HL-60 (cell line): ENCODE data around the gene HOOK2.

ENCODE experiments used
- DNase-seq, 2 experiments: peaks; one replicate each; pipeline ENCODE4 v3.0.0-alpha.2; 2010 to 2020; ENCODE audit warnings: low read depth in 1 of 2, low spot score in 1 of 2
- H3K27ac ChIP-seq: fragments of 250-450 bp; sonication (Bioruptor Pico); replicated peaks from 2 replicates; pipeline ENCODE4 v1.5.1; 2020; ENCODE audit warnings: mild to moderate bottlenecking, moderate library complexity
- H3K27me3 ChIP-seq: fragments of 250-450 bp; sonication (Bioruptor Pico); 2 replicates; pipeline ENCODE4 v1.5.1; 2021; ENCODE audit warnings: mild to moderate bottlenecking, moderate library complexity; ENCODE audit not compliant: insufficient read depth, poor library complexity, severe bottlenecking
- H3K4me3 ChIP-seq: replicated peaks from 2 replicates; pipeline ENCODE4 v1.5.1; 2011; ENCODE audit warnings: mild to moderate bottlenecking, control low read depth, low read length; ENCODE audit not compliant: insufficient read depth
- GABPA ChIP-seq: IDR thresholded peaks from 2 replicates; pipeline ENCODE4 v1.6.1; 2012; ENCODE audit warnings: low read depth
- POLR2AphosphoS5 ChIP-seq: IDR thresholded peaks from 2 replicates; pipeline ENCODE4 v1.6.1; 2012; ENCODE audit warnings: low read depth
- SPI1 ChIP-seq: IDR thresholded peaks from 2 replicates; pipeline ENCODE4 v1.6.1; 2012; ENCODE audit warnings: low read depth, mild to moderate bottlenecking, borderline replicate concordance
- TF ChIP-seq, protein P1 (sequence below): IDR thresholded peaks from 2 replicates; pipeline ENCODE4 v1.6.1; 2012; ENCODE audit warnings: low read depth; ENCODE audit not compliant: insufficient replicate concordance
- TF ChIP-seq, protein P2 (sequence below): IDR thresholded peaks from one replicate; pipeline ENCODE4 v1.5.1; 2011; ENCODE audit warnings: low read length, control low read depth, inconsistent platforms; ENCODE audit not compliant: insufficient read depth

HOOK2 gene

DNA sequence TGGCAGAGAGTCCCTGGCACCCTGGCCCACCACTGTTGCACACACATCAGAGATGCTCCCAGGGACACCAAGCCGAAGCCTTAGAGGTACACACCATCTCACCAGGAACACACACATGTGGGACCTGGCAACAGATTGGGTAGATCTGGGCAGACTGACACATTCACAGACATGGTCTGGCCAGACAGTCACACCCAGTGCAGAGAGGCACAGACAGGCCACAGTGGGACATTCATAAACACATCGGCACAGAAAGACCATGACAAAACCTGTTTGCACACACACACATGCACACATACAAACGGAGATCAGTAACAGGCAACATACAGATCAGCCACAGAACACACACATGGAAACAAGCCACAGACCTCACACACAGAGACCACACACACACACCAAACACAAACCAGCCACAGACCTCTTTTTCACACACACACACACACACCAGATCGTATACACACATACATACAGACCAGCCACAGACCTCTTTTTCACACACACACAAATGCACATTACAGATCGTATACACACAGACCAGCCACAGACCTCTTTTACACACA, 9.6 kb upstream of the HOOK2 start:
- no peak for TF ChIP-seq GABPA
- peak; percentile 9; the same call in 1 of the 2 replicates for TF ChIP-seq POLR2AphosphoS5
- no peaks in the 10 kb centered on the region for H3K27me3 ChIP-seq
- peak overlapping the region; percentile 95 for H3K27ac ChIP-seq
- no peak overlapping the region for H3K4me3 ChIP-seq
- DNase-seq, result peak in 1 of 2 experiments; percentile 49

DNA sequence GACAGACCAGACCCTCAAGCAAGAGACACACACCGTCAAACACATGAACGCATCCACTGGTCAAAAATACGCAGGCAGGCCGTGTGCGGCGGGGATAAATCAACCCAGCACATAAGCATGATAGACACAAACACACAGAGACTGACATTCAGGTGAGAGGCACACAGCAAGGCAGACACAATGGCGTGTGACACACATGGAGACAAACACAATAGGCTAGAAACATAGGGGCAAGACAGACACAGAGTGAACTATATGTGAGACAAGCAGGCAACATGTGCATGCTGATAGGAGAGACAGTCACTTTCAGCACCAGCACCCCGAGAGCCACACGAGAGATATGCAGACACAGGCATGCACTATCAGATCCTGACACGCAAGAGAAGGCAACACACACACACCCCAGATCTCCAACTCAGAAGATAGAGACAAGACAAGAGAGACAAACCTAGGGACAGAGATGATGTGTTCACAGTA, 9.1 kb upstream of the HOOK2 start:
- Histone ChIP-seq H3K27ac (peak overlapping the region; percentile 95), H3K27me3 (no peaks in the 10 kb centered on the region), H3K4me3 (no peak overlapping the region)
- TF ChIP-seq GABPA, result no peak
- TF ChIP-seq, protein P1, sequence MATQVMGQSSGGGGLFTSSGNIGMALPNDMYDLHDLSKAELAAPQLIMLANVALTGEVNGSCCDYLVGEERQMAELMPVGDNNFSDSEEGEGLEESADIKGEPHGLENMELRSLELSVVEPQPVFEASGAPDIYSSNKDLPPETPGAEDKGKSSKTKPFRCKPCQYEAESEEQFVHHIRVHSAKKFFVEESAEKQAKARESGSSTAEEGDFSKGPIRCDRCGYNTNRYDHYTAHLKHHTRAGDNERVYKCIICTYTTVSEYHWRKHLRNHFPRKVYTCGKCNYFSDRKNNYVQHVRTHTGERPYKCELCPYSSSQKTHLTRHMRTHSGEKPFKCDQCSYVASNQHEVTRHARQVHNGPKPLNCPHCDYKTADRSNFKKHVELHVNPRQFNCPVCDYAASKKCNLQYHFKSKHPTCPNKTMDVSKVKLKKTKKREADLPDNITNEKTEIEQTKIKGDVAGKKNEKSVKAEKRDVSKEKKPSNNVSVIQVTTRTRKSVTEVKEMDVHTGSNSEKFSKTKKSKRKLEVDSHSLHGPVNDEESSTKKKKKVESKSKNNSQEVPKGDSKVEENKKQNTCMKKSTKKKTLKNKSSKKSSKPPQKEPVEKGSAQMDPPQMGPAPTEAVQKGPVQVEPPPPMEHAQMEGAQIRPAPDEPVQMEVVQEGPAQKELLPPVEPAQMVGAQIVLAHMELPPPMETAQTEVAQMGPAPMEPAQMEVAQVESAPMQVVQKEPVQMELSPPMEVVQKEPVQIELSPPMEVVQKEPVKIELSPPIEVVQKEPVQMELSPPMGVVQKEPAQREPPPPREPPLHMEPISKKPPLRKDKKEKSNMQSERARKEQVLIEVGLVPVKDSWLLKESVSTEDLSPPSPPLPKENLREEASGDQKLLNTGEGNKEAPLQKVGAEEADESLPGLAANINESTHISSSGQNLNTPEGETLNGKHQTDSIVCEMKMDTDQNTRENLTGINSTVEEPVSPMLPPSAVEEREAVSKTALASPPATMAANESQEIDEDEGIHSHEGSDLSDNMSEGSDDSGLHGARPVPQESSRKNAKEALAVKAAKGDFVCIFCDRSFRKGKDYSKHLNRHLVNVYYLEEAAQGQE, result no peak
- TF ChIP-seq, protein P2, sequence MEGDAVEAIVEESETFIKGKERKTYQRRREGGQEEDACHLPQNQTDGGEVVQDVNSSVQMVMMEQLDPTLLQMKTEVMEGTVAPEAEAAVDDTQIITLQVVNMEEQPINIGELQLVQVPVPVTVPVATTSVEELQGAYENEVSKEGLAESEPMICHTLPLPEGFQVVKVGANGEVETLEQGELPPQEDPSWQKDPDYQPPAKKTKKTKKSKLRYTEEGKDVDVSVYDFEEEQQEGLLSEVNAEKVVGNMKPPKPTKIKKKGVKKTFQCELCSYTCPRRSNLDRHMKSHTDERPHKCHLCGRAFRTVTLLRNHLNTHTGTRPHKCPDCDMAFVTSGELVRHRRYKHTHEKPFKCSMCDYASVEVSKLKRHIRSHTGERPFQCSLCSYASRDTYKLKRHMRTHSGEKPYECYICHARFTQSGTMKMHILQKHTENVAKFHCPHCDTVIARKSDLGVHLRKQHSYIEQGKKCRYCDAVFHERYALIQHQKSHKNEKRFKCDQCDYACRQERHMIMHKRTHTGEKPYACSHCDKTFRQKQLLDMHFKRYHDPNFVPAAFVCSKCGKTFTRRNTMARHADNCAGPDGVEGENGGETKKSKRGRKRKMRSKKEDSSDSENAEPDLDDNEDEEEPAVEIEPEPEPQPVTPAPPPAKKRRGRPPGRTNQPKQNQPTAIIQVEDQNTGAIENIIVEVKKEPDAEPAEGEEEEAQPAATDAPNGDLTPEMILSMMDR, result no peak
- DNase-seq, result no peak

DNA sequence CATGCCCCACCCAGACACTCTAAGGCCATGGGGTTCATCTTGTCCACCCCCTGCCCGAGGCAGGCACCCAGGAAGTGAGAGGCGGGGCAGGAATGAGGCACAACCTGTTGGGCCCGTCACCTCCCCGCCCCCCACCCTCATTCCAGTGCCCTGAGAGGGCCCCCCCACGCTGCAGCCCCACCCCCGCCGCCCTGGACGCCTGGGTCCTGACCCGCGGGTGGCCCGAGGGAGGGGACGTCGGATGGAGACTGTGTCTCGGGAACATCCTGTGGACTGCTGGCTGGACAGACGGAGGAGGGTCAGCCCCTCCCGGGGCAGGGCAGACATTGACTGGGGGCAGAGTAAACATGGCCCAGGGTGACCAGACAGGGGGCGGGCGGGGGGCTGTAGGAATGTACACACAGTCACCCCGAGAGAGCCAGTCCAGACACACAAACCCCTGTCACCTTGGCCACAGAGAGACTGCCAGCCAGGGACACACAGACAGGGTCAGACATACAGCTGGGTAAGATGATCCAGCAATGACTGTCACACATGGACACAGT, 8.6 kb upstream of the HOOK2 start:
- no peak for DNase-seq
- Histone ChIP-seq H3K27ac (peak overlapping the region; percentile 95), H3K4me3 (no peak overlapping the region), H3K27me3 (no peaks in the 10 kb centered on the region)
- TF ChIP-seq, protein P2, result no peak
- TF ChIP-seq GABPA (no peak), POLR2AphosphoS5 (no peak), SPI1 (no peak)
- TF ChIP-seq, protein P1, result no peak

DNA sequence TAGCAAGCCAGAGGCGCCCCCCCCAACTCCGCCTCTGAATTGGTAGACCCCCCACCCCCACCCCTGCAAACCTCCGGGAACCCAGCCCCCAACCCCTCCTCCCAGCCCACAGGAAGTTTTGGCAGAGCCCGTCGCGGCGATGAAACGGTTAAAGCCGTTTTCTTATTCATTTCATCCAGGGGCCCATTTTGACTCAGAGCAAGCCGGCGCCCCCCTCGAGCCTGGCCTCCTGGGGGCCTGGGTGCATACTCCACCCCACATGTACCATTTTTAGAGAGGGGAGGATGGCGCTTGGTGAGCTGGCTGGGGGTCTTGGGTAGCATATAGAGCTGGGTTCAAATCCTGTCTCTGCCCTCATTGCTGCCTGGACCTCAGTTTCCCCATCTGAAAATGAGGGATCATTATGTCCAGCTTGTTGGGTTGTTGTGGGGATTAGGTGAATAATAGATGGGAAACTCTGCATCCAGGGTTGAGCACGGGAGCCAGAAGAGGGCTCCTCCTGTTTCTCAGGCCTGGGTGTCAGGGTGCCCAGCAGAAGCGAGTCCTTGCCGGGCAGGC, 8.0 kb upstream of the HOOK2 start:
- peak overlapping the region; percentile 95 for H3K27ac ChIP-seq
- DNase-seq, result no peak
- H3K4me3 ChIP-seq, result peak overlapping the region; percentile 36
- no peak for TF ChIP-seq GABPA
- TF ChIP-seq SPI1, result no peak
- H3K27me3 ChIP-seq, result no peaks in the 10 kb centered on the region
